ENCODE results near the gene SEC22A. TPM values are rescaled to one million over a fixed set of nuclear protein-coding genes. Genes with fewer than 3 reads are reported as not detected.

The SEC22A gene
- polyA plus RNA-seq, 1 of the 3 experiments (the other 2 are of a cell fraction) = 13.0 TPM

DNA sequence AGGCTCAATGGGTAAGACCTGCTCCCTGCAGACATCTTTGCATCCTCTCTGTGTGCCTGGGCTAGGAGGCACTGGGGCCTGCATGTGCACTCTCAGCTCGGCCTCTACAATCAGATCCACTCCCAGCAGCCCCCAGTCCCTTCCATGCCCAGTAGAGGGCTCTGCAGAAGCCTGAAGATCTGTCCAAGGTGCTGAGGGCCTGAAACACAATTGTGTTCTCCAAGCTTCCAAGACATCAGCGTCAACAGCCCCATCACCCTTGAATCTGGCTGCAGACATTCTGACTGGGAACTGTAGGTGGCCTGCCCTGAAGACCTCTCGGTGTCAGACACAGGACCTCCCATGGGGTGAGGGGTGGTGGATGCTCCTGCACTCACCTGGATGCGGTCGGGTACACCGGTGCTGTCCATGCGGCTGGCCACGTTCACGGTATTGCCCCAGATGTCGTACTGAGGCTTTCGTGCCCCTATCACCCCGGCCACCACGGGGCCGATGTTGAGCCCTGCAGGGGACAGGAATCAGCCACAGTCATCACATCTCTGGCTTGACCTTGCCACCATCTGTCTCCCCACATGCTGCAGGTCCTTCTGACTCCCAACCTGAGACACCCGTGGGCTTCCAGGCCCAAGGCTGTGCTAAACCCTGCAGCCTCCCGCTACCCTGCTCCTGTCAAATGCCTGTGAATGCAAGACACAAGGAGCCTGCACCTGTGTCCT, 84.7 kb downstream of the SEC22A start (continued):
- TF ChIP-seq, protein P1, sequence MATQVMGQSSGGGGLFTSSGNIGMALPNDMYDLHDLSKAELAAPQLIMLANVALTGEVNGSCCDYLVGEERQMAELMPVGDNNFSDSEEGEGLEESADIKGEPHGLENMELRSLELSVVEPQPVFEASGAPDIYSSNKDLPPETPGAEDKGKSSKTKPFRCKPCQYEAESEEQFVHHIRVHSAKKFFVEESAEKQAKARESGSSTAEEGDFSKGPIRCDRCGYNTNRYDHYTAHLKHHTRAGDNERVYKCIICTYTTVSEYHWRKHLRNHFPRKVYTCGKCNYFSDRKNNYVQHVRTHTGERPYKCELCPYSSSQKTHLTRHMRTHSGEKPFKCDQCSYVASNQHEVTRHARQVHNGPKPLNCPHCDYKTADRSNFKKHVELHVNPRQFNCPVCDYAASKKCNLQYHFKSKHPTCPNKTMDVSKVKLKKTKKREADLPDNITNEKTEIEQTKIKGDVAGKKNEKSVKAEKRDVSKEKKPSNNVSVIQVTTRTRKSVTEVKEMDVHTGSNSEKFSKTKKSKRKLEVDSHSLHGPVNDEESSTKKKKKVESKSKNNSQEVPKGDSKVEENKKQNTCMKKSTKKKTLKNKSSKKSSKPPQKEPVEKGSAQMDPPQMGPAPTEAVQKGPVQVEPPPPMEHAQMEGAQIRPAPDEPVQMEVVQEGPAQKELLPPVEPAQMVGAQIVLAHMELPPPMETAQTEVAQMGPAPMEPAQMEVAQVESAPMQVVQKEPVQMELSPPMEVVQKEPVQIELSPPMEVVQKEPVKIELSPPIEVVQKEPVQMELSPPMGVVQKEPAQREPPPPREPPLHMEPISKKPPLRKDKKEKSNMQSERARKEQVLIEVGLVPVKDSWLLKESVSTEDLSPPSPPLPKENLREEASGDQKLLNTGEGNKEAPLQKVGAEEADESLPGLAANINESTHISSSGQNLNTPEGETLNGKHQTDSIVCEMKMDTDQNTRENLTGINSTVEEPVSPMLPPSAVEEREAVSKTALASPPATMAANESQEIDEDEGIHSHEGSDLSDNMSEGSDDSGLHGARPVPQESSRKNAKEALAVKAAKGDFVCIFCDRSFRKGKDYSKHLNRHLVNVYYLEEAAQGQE (IDR thresholded peaks at IDR 0.05; ENCODE audit: low read depth, low read length) = peak; percentile 100
- TF ChIP-seq TCF12 (IDR thresholded peaks at IDR 0.05) (no peak), YY1 (IDR thresholded peaks at IDR 0.05; ENCODE audit: low read depth) (no peak), GABPA (IDR thresholded peaks at IDR 0.05; ENCODE audit: low read depth) (no peak), RCOR1 (IDR thresholded peaks at IDR 0.05; ENCODE audit: low read length) (no peak), GATA2 (CRISPR knock-in tag; IDR thresholded peaks at IDR 0.05) (no peak), RXRA (IDR thresholded peaks at IDR 0.05; ENCODE audit: borderline replicate concordance, low read depth) (no peak), NRF1 (IDR thresholded peaks at IDR 0.05; ENCODE audit: low read depth, low read length) (no peak), CHD2 (IDR thresholded peaks at IDR 0.05; ENCODE audit: low read length, partially characterized antibody) (no peak), FOSL2 (IDR thresholded peaks at IDR 0.05; ENCODE audit: borderline replicate concordance, low read depth) (no peak), MXI1 (IDR thresholded peaks at IDR 0.05; ENCODE audit: low read depth, low read length) (no peak), TAF1 (IDR thresholded peaks at IDR 0.05; ENCODE audit: borderline replicate concordance, low read depth, low read length) (no peak), ELF1 (IDR thresholded peaks at IDR 0.05) (no peak), RAD21 (IDR thresholded peaks at IDR 0.05; ENCODE audit: low read length) (peak; percentile 51)
- TF ChIP-seq, protein P2, sequence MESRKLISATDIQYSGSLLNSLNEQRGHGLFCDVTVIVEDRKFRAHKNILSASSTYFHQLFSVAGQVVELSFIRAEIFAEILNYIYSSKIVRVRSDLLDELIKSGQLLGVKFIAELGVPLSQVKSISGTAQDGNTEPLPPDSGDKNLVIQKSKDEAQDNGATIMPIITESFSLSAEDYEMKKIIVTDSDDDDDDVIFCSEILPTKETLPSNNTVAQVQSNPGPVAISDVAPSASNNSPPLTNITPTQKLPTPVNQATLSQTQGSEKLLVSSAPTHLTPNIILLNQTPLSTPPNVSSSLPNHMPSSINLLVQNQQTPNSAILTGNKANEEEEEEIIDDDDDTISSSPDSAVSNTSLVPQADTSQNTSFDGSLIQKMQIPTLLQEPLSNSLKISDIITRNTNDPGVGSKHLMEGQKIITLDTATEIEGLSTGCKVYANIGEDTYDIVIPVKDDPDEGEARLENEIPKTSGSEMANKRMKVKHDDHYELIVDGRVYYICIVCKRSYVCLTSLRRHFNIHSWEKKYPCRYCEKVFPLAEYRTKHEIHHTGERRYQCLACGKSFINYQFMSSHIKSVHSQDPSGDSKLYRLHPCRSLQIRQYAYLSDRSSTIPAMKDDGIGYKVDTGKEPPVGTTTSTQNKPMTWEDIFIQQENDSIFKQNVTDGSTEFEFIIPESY (IDR thresholded peaks at IDR 0.05; ENCODE audit: borderline replicate concordance, low read depth) = no peak
- TF ChIP-seq, protein P3, sequence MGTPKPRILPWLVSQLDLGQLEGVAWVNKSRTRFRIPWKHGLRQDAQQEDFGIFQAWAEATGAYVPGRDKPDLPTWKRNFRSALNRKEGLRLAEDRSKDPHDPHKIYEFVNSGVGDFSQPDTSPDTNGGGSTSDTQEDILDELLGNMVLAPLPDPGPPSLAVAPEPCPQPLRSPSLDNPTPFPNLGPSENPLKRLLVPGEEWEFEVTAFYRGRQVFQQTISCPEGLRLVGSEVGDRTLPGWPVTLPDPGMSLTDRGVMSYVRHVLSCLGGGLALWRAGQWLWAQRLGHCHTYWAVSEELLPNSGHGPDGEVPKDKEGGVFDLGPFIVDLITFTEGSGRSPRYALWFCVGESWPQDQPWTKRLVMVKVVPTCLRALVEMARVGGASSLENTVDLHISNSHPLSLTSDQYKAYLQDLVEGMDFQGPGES (IDR thresholded peaks at IDR 0.05; ENCODE audit: low read depth, low read length) = no peak

All from SK-N-SH (cell line).